SK-N-SH (cell line): ENCODE data around the gene SPDYE16.
"Not testable (repeated sequence)": the region's sequence is repeated elsewhere in the genome, so short reads cannot be mapped to it uniquely, and the experiment has no call there.

Experiments
- ELF1 ChIP-seq: IDR thresholded peaks from 2 replicates; pipeline ENCODE4 v1.4.0; 2012
- FOXM1 ChIP-seq: IDR thresholded peaks from 2 replicates; pipeline ENCODE4 v1.4.0; 2012; ENCODE audit warnings: low read depth, mild to moderate bottlenecking
- JUND ChIP-seq: IDR thresholded peaks from 2 replicates; pipeline ENCODE4 v1.4.0; 2012
- RXRA ChIP-seq: IDR thresholded peaks from 2 replicates; pipeline ENCODE4 v1.4.0; 2012; ENCODE audit warnings: low read depth, mild to moderate bottlenecking, borderline replicate concordance
- TEAD4 ChIP-seq: IDR thresholded peaks from 2 replicates; pipeline ENCODE4 v1.4.0; 2012; ENCODE audit warnings: mild to moderate bottlenecking, borderline replicate concordance; ENCODE audit not compliant: insufficient read depth
- TF ChIP-seq, protein P1 (sequence below): fragments of 150-350 bp; IDR thresholded peaks from 2 replicates; pipeline ENCODE4 v1.6.1; 2017; ENCODE audit warnings: antibody characterized with exemption, low read length, low read depth, borderline replicate concordance
- TF ChIP-seq, protein P2 (sequence below): fragments of 200-600 bp; sonication (generic); IDR thresholded peaks from 2 replicates; pipeline ENCODE4 v1.6.1; 2017; ENCODE audit warnings: antibody characterized with exemption, mild to moderate bottlenecking, moderate library complexity
- TF ChIP-seq, protein P3 (sequence below): IDR thresholded peaks from 2 replicates; pipeline ENCODE4 v1.4.0; 2012; ENCODE audit warnings: low read depth

DNA sequence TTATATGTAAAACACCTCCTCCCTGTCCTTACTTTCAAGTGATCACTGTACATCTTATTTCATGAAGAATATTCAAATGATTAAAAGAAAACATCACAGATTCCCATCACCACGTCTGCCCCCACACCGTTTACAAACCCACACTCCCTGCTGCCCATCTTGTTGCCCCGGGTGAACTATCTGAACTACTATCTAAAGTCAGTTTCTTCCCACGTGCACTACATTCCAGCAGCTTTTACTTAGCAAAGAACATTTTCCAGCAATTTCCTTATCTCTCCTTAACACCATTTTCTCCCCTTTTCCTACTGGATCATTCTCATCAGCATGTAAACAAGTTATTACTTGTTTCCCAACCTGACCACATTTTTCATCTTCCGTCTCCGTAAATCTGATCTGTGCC lies 16.6 kb upstream of the SPDYE16 start:
- not testable (repeated sequence) for TF ChIP-seq TEAD4, RXRA, JUND, ELF1, FOXM1
- TF ChIP-seq, protein P1, sequence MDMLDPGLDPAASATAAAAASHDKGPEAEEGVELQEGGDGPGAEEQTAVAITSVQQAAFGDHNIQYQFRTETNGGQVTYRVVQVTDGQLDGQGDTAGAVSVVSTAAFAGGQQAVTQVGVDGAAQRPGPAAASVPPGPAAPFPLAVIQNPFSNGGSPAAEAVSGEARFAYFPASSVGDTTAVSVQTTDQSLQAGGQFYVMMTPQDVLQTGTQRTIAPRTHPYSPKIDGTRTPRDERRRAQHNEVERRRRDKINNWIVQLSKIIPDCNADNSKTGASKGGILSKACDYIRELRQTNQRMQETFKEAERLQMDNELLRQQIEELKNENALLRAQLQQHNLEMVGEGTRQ = not testable (repeated sequence)
- TF ChIP-seq, protein P2, sequence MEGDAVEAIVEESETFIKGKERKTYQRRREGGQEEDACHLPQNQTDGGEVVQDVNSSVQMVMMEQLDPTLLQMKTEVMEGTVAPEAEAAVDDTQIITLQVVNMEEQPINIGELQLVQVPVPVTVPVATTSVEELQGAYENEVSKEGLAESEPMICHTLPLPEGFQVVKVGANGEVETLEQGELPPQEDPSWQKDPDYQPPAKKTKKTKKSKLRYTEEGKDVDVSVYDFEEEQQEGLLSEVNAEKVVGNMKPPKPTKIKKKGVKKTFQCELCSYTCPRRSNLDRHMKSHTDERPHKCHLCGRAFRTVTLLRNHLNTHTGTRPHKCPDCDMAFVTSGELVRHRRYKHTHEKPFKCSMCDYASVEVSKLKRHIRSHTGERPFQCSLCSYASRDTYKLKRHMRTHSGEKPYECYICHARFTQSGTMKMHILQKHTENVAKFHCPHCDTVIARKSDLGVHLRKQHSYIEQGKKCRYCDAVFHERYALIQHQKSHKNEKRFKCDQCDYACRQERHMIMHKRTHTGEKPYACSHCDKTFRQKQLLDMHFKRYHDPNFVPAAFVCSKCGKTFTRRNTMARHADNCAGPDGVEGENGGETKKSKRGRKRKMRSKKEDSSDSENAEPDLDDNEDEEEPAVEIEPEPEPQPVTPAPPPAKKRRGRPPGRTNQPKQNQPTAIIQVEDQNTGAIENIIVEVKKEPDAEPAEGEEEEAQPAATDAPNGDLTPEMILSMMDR = not testable (repeated sequence)
- TF ChIP-seq, protein P3, sequence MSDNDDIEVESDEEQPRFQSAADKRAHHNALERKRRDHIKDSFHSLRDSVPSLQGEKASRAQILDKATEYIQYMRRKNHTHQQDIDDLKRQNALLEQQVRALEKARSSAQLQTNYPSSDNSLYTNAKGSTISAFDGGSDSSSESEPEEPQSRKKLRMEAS = not testable (repeated sequence)
